A549 (cell line): ENCODE data around the gene TTC16. TPM values are rescaled to one million over a fixed set of nuclear protein-coding genes. Genes with fewer than 3 reads are reported as not detected.

Experiments used
- ATAC-seq, 2 experiments: fragments of 200-7000 bp in 1 of 2; fragments of >200 bp in 1 of 2; cut with Nextera tagmentation in 1 of 2; cut with Tn5 transposase in 1 of 2; 3 replicates each; pipeline versions ENCODE4 v1.8.0 to v1.9.1; 2018 to 2020; ENCODE audit warnings: mild to moderate bottlenecking in 1 of 2, moderate library complexity in 1 of 2
- CTCF ChIA-PET: fragments of 300-600 bp; sonication (Branson Sonifier 250); formaldehyde crosslinking; extraction: SDS; loops from one replicate; lab custom pipeline; 2021; ENCODE audit warnings: antibody characterized with exemption, inconsistent platforms; lab: Yijun Ruan, JAX
- POLR2A ChIA-PET: fragments of 350-600 bp; formaldehyde crosslinking; extraction: SDS; loops from one replicate; lab custom pipeline; 2021; ENCODE audit warnings: antibody characterized with exemption, inconsistent platforms; lab: Yijun Ruan, JAX
- DNase-seq, 2 experiments: peaks; one replicate each; pipeline versions ENCODE4 v3.0.0 to v3.0.0-alpha.2; 2011 to 2016; ENCODE audit warnings: low read depth in 1 of 2, low spot score in 1 of 2
- FAIRE-seq: peaks from 2 replicates; lab custom pipeline; 2011; peaks lifted over from hg19 to GRCh38; lab: Jason Lieb, UNC
- H3K27ac ChIP-seq, 2 experiments: fragments of >200 bp; sonication (Bioruptor Twin); formaldehyde crosslinking; 3 replicates each; pipeline ENCODE4 v1.5.1; 2016 to 2017
- H3K4me1 ChIP-seq: fragments of >200 bp; sonication (Bioruptor Twin); formaldehyde crosslinking; 3 replicates; pipeline ENCODE4 v1.6.1; 2016
- H3K4me2 ChIP-seq: fragments of >200 bp; sonication (Bioruptor Twin); formaldehyde crosslinking; 3 replicates; pipeline ENCODE4 v1.6.1; 2016
- H3K4me3 ChIP-seq: fragments of >200 bp; sonication (Bioruptor Twin); formaldehyde crosslinking; 3 replicates; pipeline ENCODE4 v1.5.1; 2016
- H3K9me3 ChIP-seq: fragments of >200 bp; sonication (Bioruptor Twin); formaldehyde crosslinking; 3 replicates; pipeline ENCODE4 v1.6.1; 2016
- ATOH8 ChIP-seq: fragments of 250-450 bp; sonication (Bioruptor Pico); IDR thresholded peaks from 2 replicates; pipeline ENCODE4 v1.5.0; 2020; ENCODE audit warnings: low read depth, mild to moderate bottlenecking, moderate library complexity
- CHD2 ChIP-seq: fragments of 150-350 bp; IDR thresholded peaks from 2 replicates; pipeline ENCODE4 v1.6.1; 2014; ENCODE audit warnings: low read length; ENCODE audit not compliant: partially characterized antibody
- CTCF ChIP-seq: fragments of >200 bp; sonication (Bioruptor Twin); formaldehyde crosslinking; IDR thresholded peaks from 3 replicates; pipeline ENCODE4 v1.5.1; 2016
- E2F6 ChIP-seq: IDR thresholded peaks from 2 replicates; pipeline ENCODE4 v1.6.1; 2012; ENCODE audit warnings: low read depth, borderline replicate concordance
- ELK1 ChIP-seq: fragments of 150-350 bp; IDR thresholded peaks from 2 replicates; pipeline ENCODE4 v1.6.1; 2014; ENCODE audit warnings: low read depth, mild to moderate bottlenecking, low read length
- EP300 ChIP-seq, 2 experiments: fragments of >200 bp; sonication (Bioruptor Twin); formaldehyde crosslinking; IDR thresholded peaks; 2 replicates in 1 of 2; 3 replicates in 1 of 2; pipeline ENCODE4 v1.6.1; 2016 to 2017
- HEYL ChIP-seq: fragments of 250-450 bp; sonication (Bioruptor Pico); IDR thresholded peaks from 2 replicates; pipeline ENCODE4 v1.8.0; 2021; ENCODE audit warnings: mild to moderate bottlenecking, moderate library complexity
- HMGXB4 ChIP-seq: fragments of 250-450 bp; sonication (Bioruptor Pico); IDR thresholded peaks from 2 replicates; pipeline ENCODE4 v1.5.0; 2021; ENCODE audit warnings: mild to moderate bottlenecking, moderate library complexity, borderline replicate concordance
- HOXA7 ChIP-seq: fragments of 250-450 bp; sonication (Bioruptor Pico); IDR thresholded peaks from 2 replicates; pipeline ENCODE4 v1.5.0; 2020; ENCODE audit warnings: mild to moderate bottlenecking, moderate library complexity
- HOXB13 ChIP-seq: fragments of 250-450 bp; sonication (Bioruptor Pico); IDR thresholded peaks from 2 replicates; pipeline ENCODE4 v1.5.0; 2020; ENCODE audit warnings: low read depth, mild to moderate bottlenecking, moderate library complexity
- JUN ChIP-seq, 2 experiments: fragments of >200 bp; sonication (Bioruptor Twin); formaldehyde crosslinking; IDR thresholded peaks; 2 replicates in 1 of 2; 3 replicates in 1 of 2; pipeline ENCODE4 v1.6.1; 2016 to 2017
- MAZ ChIP-seq: fragments of 150-350 bp; IDR thresholded peaks from 2 replicates; pipeline ENCODE4 v1.6.1; 2014; ENCODE audit warnings: antibody characterized with exemption, low read depth, low read length, borderline replicate concordance
- MYC ChIP-seq: IDR thresholded peaks from 2 replicates; pipeline ENCODE4 v1.6.1; 2012; ENCODE audit warnings: mild to moderate bottlenecking, inconsistent platforms, low read length, improper control_type of control experiment, borderline replicate concordance
- NPAS2 ChIP-seq: fragments of 250-450 bp; sonication (Bioruptor Pico); IDR thresholded peaks from 2 replicates; pipeline ENCODE4 v1.8.0; 2022; ENCODE audit warnings: mild to moderate bottlenecking, moderate library complexity, borderline replicate concordance
- PBX3 ChIP-seq: IDR thresholded peaks from 2 replicates; pipeline ENCODE4 v1.6.1; 2012
- POLR2A ChIP-seq: IDR thresholded peaks from 2 replicates; pipeline ENCODE4 v1.6.1; 2012; ENCODE audit warnings: mild to moderate bottlenecking, low read length
- RFX5 ChIP-seq: fragments of 450-650 bp; IDR thresholded peaks from 2 replicates; pipeline ENCODE4 v1.7.1; 2014; ENCODE audit warnings: antibody characterized with exemption, mild to moderate bottlenecking, moderate library complexity
- RNF2 ChIP-seq: fragments of 200-600 bp; sonication (generic); IDR thresholded peaks from 2 replicates; pipeline ENCODE4 v1.6.1; 2016; ENCODE audit warnings: low read depth, mild to moderate bottlenecking, antibody characterized with exemption, moderate library complexity, borderline replicate concordance
- ZFP36 ChIP-seq: fragments of 450-650 bp; IDR thresholded peaks from 2 replicates; pipeline ENCODE4 v1.6.1; 2014; ENCODE audit warnings: borderline replicate concordance; ENCODE audit not compliant: partially characterized antibody
- ZSCAN20 ChIP-seq: fragments of 250-450 bp; sonication (Bioruptor Pico); IDR thresholded peaks from 2 replicates; pipeline ENCODE4 v1.8.0; 2022; ENCODE audit warnings: mild to moderate bottlenecking, moderate library complexity
- WGBS: methylation state at CpG from one replicate; pipeline ENCODE4 v1.1.6; 2017; ENCODE audit errors: missing lambda C conversion rate; 5-methylcytosine and 5-hydroxymethylcytosine counted together
- polyA plus RNA-seq, 4 experiments: library from polyadenylated mRNA; depleted of rRNA in 3 of 4; stranded (reverse); fragments of >200 nt; fragmentation: RNase III in 1 of 4; extraction: RNeasy Plus Mini Kit Qiagen cat#74134 plus additional on column Dnase treatment in 1 of 4; gene quantifications; 2 replicates in 3 of 4; 3 replicates in 1 of 4; pipeline ENCODE4 v1.2.3, GENCODE V29; 2011 to 2017

Gene TTC16
- polyA plus RNA-seq, 2 of the 4 experiments (the other 2 are of a cell fraction) = not detected

GRCh38 chr9:127728808-127729207 is 12.9 kb downstream of the TTC16 start:
- Histone ChIP-seq H3K4me3 (no peak overlapping the region), H3K4me1 (no peaks in the 10 kb centered on the region), H3K27ac (no peak overlapping the region), H3K4me2 (no peak overlapping the region), H3K9me3 (no peaks in the 10 kb centered on the region)
- ATAC-seq (no peak), DNase-seq (no peak), FAIRE-seq (no peak)
- ChIA-PET POLR2A (no interaction called here), CTCF (interaction anchor here (0.9 to 15.7 kb wide), 8 partner anchors 8 to 224 kb away, joined by 3 to 243 read pairs (median 5); partner anchors contain the start of gene CDK9)
- TF ChIP-seq NPAS2 (CRISPR knock-in tag) (no peak), E2F6 (no peak), HOXA7 (CRISPR knock-in tag) (no peak), RNF2 (no peak), ZFP36 (no peak), ZSCAN20 (CRISPR knock-in tag) (no peak), RFX5 (no peak), HMGXB4 (no peak), ATOH8 (no peak), EP300 (IDR thresholded peaks at IDR 0.05) (no peak), CTCF (no peak), MYC (no peak), HOXB13 (CRISPR knock-in tag) (no peak), POLR2A (no peak), JUN (IDR thresholded peaks at IDR 0.05) (no peak)
- WGBS = 86% methylated on average over 8 of the region's 8 CpGs

GRCh38 chr9:127729522-127730256 is 13.8 kb downstream of the TTC16 start:
- Histone ChIP-seq H3K27ac (no peak overlapping the region), H3K4me2 (no peak overlapping the region), H3K9me3 (no peaks in the 10 kb centered on the region), H3K4me1 (peaks cover 5% of the 10 kb centered on the region; the same call in 1 of the 3 replicates), H3K4me3 (no peak overlapping the region)
- DNase-seq = no peak
- CTCF ChIA-PET = interaction anchor here (0.6 to 15.7 kb wide), 11 partner anchors 9 to 225 kb away, joined by 3 to 243 read pairs (median 3); partner anchors contain the start of gene CDK9
- POLR2A ChIA-PET = no interaction called here
- FAIRE-seq = no peak
- TF ChIP-seq ELK1 (no peak), MAZ (no peak), MYC (no peak), HEYL (CRISPR knock-in tag) (no peak), PBX3 (no peak), CHD2 (no peak)
- ATAC-seq = no peak
- 83% methylated on average over 10 of the region's 18 CpGs for WGBS
